HCT116 (cell line): Measurements from ENCODE around the gene CERS6. TPM values are rescaled to one million over a fixed set of nuclear protein-coding genes. Genes with fewer than 3 reads are reported as not detected.

ENCODE experiments used
- ATAC-seq: fragments of 200-7000 bp; cut with Tn5 transposase; 2 replicates; pipeline ENCODE4 v1.9.1; 2020; ENCODE audit warnings: mild to moderate bottlenecking, moderate library complexity
- BruUV-seq: library from RNA; stranded (reverse); fragments of 400-500 nt; replicated peaks from 2 replicates; lab custom pipeline; 2021; lab: Mats Ljungman, UMichigan
- CTCF ChIA-PET: fragments of 300-600 bp; sonication (Branson Sonifier 250); formaldehyde crosslinking; loops from one replicate; lab custom pipeline; 2021; ENCODE audit warnings: antibody characterized with exemption; lab: Charles Lee
- POLR2A ChIA-PET: fragments of 300-600, 350-600 bp; sonication (Branson Sonifier 250); formaldehyde crosslinking; loops from one replicate; lab custom pipeline; 2021; ENCODE audit warnings: antibody characterized with exemption; lab: Charles Lee
- RAD21 ChIA-PET, 2 experiments: fragments of 300-600 bp; sonication (Branson Sonifier 250); formaldehyde crosslinking; loops; one replicate each; lab custom pipeline; 2023; ENCODE audit warnings: low total read pairs in 2 of 2; ENCODE audit not compliant: uncharacterized antibody in 2 of 2, unreplicated experiment in 2 of 2, low non-redundant PET in 1 of 2; lab: Charles Lee
- DNase-seq: peaks from one replicate; pipeline ENCODE4 v3.0.0-alpha.2; 2010; ENCODE audit warnings: low read depth, low spot score
- H2AFZ ChIP-seq: fragments of 200-600 bp; shearing (Covaris generic), sonication (generic); 2 replicates; pipeline ENCODE4 v1.6.1; 2017; ENCODE audit warnings: low read depth, mixed run types, mixed read lengths, antibody characterized with exemption, low read length; ENCODE audit not compliant: poor library complexity, severe bottlenecking
- H3K27ac ChIP-seq: 2 replicates; pipeline ENCODE4 v1.5.1; 2012; ENCODE audit warnings: low read depth, low read length
- H3K27me3 ChIP-seq: fragments of 200-600 bp; sonication (generic); 2 replicates; pipeline ENCODE4 v1.6.1; 2016; ENCODE audit warnings: mixed run types, low read length, mixed read lengths; ENCODE audit not compliant: insufficient read depth
- H3K36me3 ChIP-seq, 2 experiments: fragments of 200-500 bp in 1 of 2; fragments of 200-600 bp in 1 of 2; sonication (Bioruptor generic) in 1 of 2; sonication (generic) in 1 of 2; 2 replicates each; pipeline versions ENCODE4 v1.5.1 to v1.6.1; 2014 to 2016; ENCODE audit warnings: low read length in 2 of 2, inconsistent platforms in 1 of 2, mixed read lengths in 1 of 2, mixed run types in 1 of 2; ENCODE audit not compliant: insufficient read depth in 2 of 2, control insufficient read depth in 1 of 2
- H3K4me1 ChIP-seq, 2 experiments: fragments of 200-600 bp in 1 of 2; sonication (generic) in 1 of 2; 2 replicates each; pipeline versions ENCODE4 v1.5.1 to v1.6.1; 2012 to 2017; ENCODE audit warnings: low read length in 2 of 2, inconsistent platforms in 1 of 2, mild to moderate bottlenecking in 1 of 2, mixed read lengths in 1 of 2, mixed run types in 1 of 2, moderate library complexity in 1 of 2; ENCODE audit not compliant: insufficient read depth in 2 of 2, control insufficient read depth in 1 of 2
- H3K4me2 ChIP-seq: fragments of 200-600 bp; sonication (generic); 2 replicates; pipeline ENCODE4 v1.6.1; 2017; ENCODE audit warnings: mixed run types, low read length, mixed read lengths
- H3K4me3 ChIP-seq, 2 experiments: fragments of 200-600 bp in 1 of 2; sonication (generic) in 1 of 2; replicated peaks in 1 of 2; 2 replicates each; pipeline ENCODE4 v1.5.1; 2011 to 2016; ENCODE audit warnings: low read length in 2 of 2, control low read depth in 1 of 2, low read depth in 1 of 2, mild to moderate bottlenecking in 1 of 2, mixed read lengths in 1 of 2, mixed run types in 1 of 2
- H3K79me2 ChIP-seq: fragments of 200-600 bp; sonication (generic); 2 replicates; pipeline ENCODE4 v1.6.1; 2017; ENCODE audit warnings: mild to moderate bottlenecking, mixed run types, low read length, moderate library complexity, mixed read lengths; ENCODE audit not compliant: insufficient read depth
- H3K9ac ChIP-seq: fragments of 200-600 bp; sonication (generic); 2 replicates; pipeline ENCODE4 v1.6.1; 2016; ENCODE audit warnings: low read length, mixed read lengths
- H3K9me2 ChIP-seq: fragments of 200-600 bp; sonication (generic), shearing (Covaris generic); 2 replicates; pipeline ENCODE4 v1.6.1; 2017; ENCODE audit warnings: mixed run types, mild to moderate bottlenecking, moderate library complexity; ENCODE audit not compliant: insufficient read depth
- H3K9me3 ChIP-seq, 2 experiments: fragments of 200-500 bp in 1 of 2; fragments of 200-600 bp in 1 of 2; sonication (Bioruptor generic) in 1 of 2; sonication (generic) in 1 of 2; 2 replicates each; pipeline ENCODE4 v1.6.1; 2014 to 2017; ENCODE audit warnings: low read length in 2 of 2, mixed read lengths in 2 of 2, inconsistent platforms in 1 of 2, low read depth in 1 of 2, mild to moderate bottlenecking in 1 of 2, mixed run types in 1 of 2, moderate library complexity in 1 of 2; ENCODE audit not compliant: control insufficient read depth in 1 of 2, insufficient read depth in 1 of 2
- H4K20me1 ChIP-seq: fragments of 200-600 bp; sonication (generic), shearing (Covaris generic); 2 replicates; pipeline ENCODE4 v1.6.1; 2017; ENCODE audit warnings: mixed run types, mild to moderate bottlenecking, moderate library complexity; ENCODE audit not compliant: insufficient read depth
- CBX3 ChIP-seq: IDR thresholded peaks from 2 replicates; pipeline ENCODE4 v1.6.1; 2012; ENCODE audit warnings: low read depth
- CEBPB ChIP-seq: IDR thresholded peaks from 2 replicates; pipeline ENCODE4 v1.6.1; 2012; ENCODE audit warnings: low read depth
- EGR1 ChIP-seq: IDR thresholded peaks from 2 replicates; pipeline ENCODE4 v1.6.1; 2012; ENCODE audit warnings: low read depth
- JUND ChIP-seq: IDR thresholded peaks from 2 replicates; pipeline ENCODE4 v1.6.1; 2012
- POLR2A ChIP-seq: IDR thresholded peaks from 2 replicates; pipeline ENCODE4 v1.7.0; 2011; ENCODE audit warnings: borderline replicate concordance; ENCODE audit not compliant: insufficient read depth, insufficient read length; ENCODE audit errors: extremely low read depth
- POLR2AphosphoS5 ChIP-seq: IDR thresholded peaks from 2 replicates; pipeline ENCODE4 v1.6.1; 2011; ENCODE audit warnings: mild to moderate bottlenecking, low read depth, low read length, moderate library complexity
- RAD21 ChIP-seq: IDR thresholded peaks from 2 replicates; pipeline ENCODE4 v1.6.1; 2012; ENCODE audit warnings: low read depth, mild to moderate bottlenecking
- SIN3A ChIP-seq: IDR thresholded peaks from 2 replicates; pipeline ENCODE4 v1.6.1; 2012; ENCODE audit warnings: low read depth
- SP1 ChIP-seq: IDR thresholded peaks from 2 replicates; pipeline ENCODE4 v1.6.1; 2012; ENCODE audit warnings: low read depth
- TCF7L2 ChIP-seq: IDR thresholded peaks from 2 replicates; pipeline ENCODE4 v1.7.0; 2011; ENCODE audit warnings: borderline replicate concordance, inconsistent platforms; ENCODE audit not compliant: insufficient read depth, insufficient read length; ENCODE audit errors: extremely low read depth
- ZFX ChIP-seq: fragments of 450-650 bp; IDR thresholded peaks from 2 replicates; pipeline ENCODE4 v1.6.1; 2017
- intact Hi-C: fragments of 100-400 bp; cut with micrococcal nuclease; formaldehyde crosslinking; loops from 2 replicates; pipeline ENCODE4 v1.10.0; 2022
- total RNA-seq: library from RNA; stranded (reverse); gene quantifications from one replicate; pipeline ENCODE4 v1.2.1, GENCODE V29; 2021; ENCODE audit not compliant: unreplicated experiment
- TF ChIP-seq, protein P1 (sequence below): IDR thresholded peaks from 2 replicates; pipeline ENCODE4 v1.6.1; 2012
- TF ChIP-seq, protein P2 (sequence below): IDR thresholded peaks from 2 replicates; pipeline ENCODE4 v1.6.1; 2012; ENCODE audit warnings: low read depth
- TF ChIP-seq, protein P3 (sequence below): IDR thresholded peaks from 2 replicates; pipeline ENCODE4 v1.6.1; 2012
- TF ChIP-seq, protein P4 (sequence below), 3 experiments: fragments of 200-600 bp in 1 of 3; sonication (generic) in 1 of 3; IDR thresholded peaks in 2 of 3; conservative IDR thresholded peaks in 1 of 3; 2 replicates each; pipeline ENCODE4 v1.5.1; 2012 to 2017; ENCODE audit warnings: low read depth in 2 of 3, low read length in 2 of 3, antibody characterized with exemption in 1 of 3, borderline replicate concordance in 1 of 3, control low read depth in 1 of 3, mild to moderate bottlenecking in 1 of 3, mixed read lengths in 1 of 3, mixed run types in 1 of 3, moderate library complexity in 1 of 3; ENCODE audit not compliant: insufficient read depth in 1 of 3

Gene CERS6
- total RNA-seq, 1 experiment from 2014 or later = 37.0 TPM

GRCh38 chr2:168562971-168563370 lies 106.9 kb downstream of the CERS6 start:
- intact Hi-C loops = no loop called here
- H3K27ac ChIP-seq = no peak overlapping the region
- H3K4me1 ChIP-seq = no peaks in the 10 kb centered on the region
- no peak overlapping the region for H3K4me2 ChIP-seq
- H3K9me3 ChIP-seq = no peaks in the 10 kb centered on the region
- H4K20me1 ChIP-seq = no peaks in the 10 kb centered on the region
- H3K79me2 ChIP-seq = 0 out of 2 replicates have a peak, but pooled peaks cover 3% of the 10 kb centered on the region
- no peak overlapping the region for H3K4me3 ChIP-seq
- DNase-seq (no peak), ATAC-seq (no peak)
- no peak overlapping the region for H2AFZ ChIP-seq
- no peak for TF ChIP-seq SP1
- TF ChIP-seq POLR2A = no peak
- TF ChIP-seq, protein P1, sequence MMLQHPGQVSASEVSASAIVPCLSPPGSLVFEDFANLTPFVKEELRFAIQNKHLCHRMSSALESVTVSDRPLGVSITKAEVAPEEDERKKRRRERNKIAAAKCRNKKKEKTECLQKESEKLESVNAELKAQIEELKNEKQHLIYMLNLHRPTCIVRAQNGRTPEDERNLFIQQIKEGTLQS = no peak
- no peak for TF ChIP-seq ZFX
- TF ChIP-seq, protein P2, sequence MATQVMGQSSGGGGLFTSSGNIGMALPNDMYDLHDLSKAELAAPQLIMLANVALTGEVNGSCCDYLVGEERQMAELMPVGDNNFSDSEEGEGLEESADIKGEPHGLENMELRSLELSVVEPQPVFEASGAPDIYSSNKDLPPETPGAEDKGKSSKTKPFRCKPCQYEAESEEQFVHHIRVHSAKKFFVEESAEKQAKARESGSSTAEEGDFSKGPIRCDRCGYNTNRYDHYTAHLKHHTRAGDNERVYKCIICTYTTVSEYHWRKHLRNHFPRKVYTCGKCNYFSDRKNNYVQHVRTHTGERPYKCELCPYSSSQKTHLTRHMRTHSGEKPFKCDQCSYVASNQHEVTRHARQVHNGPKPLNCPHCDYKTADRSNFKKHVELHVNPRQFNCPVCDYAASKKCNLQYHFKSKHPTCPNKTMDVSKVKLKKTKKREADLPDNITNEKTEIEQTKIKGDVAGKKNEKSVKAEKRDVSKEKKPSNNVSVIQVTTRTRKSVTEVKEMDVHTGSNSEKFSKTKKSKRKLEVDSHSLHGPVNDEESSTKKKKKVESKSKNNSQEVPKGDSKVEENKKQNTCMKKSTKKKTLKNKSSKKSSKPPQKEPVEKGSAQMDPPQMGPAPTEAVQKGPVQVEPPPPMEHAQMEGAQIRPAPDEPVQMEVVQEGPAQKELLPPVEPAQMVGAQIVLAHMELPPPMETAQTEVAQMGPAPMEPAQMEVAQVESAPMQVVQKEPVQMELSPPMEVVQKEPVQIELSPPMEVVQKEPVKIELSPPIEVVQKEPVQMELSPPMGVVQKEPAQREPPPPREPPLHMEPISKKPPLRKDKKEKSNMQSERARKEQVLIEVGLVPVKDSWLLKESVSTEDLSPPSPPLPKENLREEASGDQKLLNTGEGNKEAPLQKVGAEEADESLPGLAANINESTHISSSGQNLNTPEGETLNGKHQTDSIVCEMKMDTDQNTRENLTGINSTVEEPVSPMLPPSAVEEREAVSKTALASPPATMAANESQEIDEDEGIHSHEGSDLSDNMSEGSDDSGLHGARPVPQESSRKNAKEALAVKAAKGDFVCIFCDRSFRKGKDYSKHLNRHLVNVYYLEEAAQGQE = no peak
- TF ChIP-seq CBX3 = no peak
- no peak for TF ChIP-seq SIN3A
- TF ChIP-seq RAD21 = no peak
- TF ChIP-seq POLR2AphosphoS5 = no peak
- no peak for TF ChIP-seq JUND
- TF ChIP-seq, protein P3, sequence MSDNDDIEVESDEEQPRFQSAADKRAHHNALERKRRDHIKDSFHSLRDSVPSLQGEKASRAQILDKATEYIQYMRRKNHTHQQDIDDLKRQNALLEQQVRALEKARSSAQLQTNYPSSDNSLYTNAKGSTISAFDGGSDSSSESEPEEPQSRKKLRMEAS = no peak
- TF ChIP-seq CEBPB = no peak
- TF ChIP-seq EGR1 = no peak
- TF ChIP-seq, protein P4, sequence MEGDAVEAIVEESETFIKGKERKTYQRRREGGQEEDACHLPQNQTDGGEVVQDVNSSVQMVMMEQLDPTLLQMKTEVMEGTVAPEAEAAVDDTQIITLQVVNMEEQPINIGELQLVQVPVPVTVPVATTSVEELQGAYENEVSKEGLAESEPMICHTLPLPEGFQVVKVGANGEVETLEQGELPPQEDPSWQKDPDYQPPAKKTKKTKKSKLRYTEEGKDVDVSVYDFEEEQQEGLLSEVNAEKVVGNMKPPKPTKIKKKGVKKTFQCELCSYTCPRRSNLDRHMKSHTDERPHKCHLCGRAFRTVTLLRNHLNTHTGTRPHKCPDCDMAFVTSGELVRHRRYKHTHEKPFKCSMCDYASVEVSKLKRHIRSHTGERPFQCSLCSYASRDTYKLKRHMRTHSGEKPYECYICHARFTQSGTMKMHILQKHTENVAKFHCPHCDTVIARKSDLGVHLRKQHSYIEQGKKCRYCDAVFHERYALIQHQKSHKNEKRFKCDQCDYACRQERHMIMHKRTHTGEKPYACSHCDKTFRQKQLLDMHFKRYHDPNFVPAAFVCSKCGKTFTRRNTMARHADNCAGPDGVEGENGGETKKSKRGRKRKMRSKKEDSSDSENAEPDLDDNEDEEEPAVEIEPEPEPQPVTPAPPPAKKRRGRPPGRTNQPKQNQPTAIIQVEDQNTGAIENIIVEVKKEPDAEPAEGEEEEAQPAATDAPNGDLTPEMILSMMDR (IDR thresholded peaks at IDR 0.05 in 2 of 3, conservative IDR thresholded peaks at IDR 0.05 in 1 of 3; ENCODE audit: borderline replicate concordance in 1 of 3, insufficient read depth in 1 of 3, low read depth in 2 of 3, low read length in 2 of 3) = no peak
- no peak for TF ChIP-seq TCF7L2
- no peaks in the 10 kb centered on the region for H3K9me2 ChIP-seq
- no TSS peak for BruUV-seq
- H3K36me3 ChIP-seq = no peaks in the 10 kb centered on the region
- CTCF ChIA-PET = no interaction called here
- RAD21 ChIA-PET = no interaction called here
- no peak overlapping the region for H3K9ac ChIP-seq
- no peaks in the 10 kb centered on the region for H3K27me3 ChIP-seq
- POLR2A ChIA-PET = no interaction called here
